GM10266 (cell line): ENCODE results near the gene PRIM2.
"Not testable (repeated sequence)": the region's sequence is repeated elsewhere in the genome, so short reads cannot be mapped to it uniquely, and the experiment has no call there.

Experiments used
- DNase-seq: peaks from one replicate; pipeline ENCODE4 v3.0.0; 2012; ENCODE audit errors: extremely low spot score
- TF ChIP-seq, protein P1 (sequence below): IDR thresholded peaks from 2 replicates; pipeline ENCODE4 v1.5.1; 2012; ENCODE audit warnings: mild to moderate bottlenecking, low read depth; ENCODE audit not compliant: control insufficient read depth, insufficient read depth; ENCODE audit errors: missing control alignments

The PRIM2 gene

DNA sequence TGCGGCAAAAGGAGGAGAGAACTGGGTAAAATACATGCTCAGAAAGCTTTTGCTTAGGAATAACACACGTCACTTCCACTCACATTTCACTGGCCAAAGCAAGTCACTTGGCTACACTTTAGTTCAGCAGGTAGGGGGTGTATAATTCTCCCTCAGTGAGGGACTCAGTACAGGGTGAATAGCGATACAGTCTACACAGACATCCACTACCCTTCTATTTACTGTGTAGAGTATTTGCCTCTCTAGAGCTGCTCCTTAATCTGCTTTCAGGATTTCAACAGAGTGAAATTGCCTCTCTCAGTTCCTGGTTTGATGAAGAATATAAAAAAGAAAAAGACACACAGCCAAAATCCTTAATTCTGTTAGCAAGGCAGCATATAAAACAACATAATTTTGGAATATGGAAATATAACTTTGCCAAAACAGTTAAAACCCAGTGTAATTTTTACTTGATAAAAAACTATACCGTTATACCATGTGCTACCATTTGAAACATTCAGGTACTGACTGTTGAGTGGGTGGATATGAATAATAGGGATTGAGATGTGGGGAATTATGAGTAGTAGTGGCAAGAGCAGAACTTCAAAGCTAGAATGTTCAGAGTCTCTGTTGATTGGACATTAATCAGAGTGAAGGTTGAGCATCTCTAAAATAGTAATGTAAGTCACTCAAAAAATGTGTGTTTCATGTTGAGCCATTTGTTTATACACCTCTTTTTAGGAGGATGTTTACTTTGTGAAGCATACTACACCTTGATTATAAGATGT is 51.7 kb downstream of the PRIM2 start:
- DNase-seq = not testable (repeated sequence)

DNA sequence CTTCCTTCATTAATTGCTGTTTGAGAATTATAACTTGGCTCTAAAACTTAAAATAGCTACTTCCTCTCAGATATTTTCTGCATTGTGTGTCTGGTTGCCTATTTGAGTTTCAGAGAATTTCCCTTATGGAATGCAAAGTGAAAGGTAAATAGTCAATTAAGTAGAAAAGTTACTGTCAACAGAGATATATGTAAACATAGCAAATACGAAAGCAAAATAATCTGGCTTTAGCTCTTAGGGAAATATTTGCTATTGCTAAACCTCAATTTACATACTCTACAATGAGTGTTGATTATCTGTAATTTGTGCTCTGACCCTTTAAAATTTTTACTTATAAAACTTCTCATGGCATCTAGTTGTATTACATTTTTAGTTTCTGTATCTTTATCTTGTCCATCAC is 54.3 kb downstream of the PRIM2 start:
- DNase-seq = not testable (repeated sequence)

DNA sequence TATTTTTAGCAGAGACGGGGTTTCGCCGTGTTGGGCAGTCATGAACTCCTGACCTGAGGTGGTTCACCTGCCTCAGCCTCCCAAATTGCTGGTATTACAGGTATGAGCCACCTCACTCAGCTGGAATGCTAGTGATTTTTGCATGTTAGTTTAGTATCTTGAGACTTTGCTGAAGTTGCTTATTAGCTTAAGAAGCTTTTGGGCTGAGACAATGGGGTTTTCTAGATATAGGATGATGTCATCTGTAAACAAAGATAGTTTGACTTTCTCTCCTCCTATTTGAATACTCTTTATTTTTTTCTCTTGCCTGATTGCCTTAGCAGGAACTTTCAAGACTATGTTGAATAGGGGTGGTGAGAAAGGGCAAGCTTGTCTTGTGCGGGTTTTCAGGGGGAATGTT is 57.3 kb downstream of the PRIM2 start:
- DNase-seq = not testable (repeated sequence)

DNA sequence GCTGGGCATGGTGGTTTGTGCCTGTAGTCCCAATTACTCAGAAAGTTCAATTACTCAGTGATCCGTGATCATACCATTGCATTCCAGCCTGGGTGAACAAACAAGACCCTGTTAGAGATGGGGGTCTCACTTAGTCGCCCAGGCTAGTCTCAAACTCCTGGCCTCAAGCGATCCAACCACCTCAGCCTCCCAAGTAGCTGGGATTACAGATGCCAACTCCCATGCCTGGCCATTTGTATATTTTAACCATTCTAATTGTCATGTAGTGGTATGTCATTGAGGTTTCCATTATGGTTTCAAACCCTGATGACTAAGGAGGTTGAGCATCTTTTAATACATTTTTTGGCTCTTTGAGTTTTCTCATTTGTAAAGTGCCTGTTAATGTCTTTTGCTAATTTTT is 58.7 kb downstream of the PRIM2 start:
- DNase-seq = not testable (repeated sequence)

DNA sequence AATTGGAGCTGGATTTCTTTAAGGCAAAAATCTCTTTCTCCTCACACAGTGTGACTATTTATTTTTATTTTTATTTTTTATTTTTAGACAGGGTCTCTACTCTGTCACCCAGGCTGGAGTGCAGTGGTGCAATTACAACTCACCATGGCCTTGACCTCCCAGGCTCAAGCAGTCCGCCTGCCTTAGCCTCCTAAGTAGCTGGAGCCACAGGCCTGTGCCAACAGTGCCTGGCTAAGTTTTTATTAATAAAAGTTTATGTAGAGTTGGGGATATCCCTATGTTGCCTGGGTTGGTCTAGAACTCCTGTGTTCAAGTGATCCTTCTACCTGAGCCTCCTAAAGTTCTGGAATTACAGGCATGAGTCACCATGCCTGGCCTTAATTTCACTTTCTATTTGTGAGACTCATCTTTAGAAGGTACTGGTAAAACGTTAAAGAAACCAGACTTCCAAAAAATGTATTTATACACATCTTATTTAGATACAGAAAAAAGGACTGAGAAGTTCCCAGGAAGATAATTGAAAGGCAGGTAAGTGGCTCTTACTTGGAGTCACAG is 71.7 kb downstream of the PRIM2 start:
- DNase-seq = not testable (repeated sequence)

DNA sequence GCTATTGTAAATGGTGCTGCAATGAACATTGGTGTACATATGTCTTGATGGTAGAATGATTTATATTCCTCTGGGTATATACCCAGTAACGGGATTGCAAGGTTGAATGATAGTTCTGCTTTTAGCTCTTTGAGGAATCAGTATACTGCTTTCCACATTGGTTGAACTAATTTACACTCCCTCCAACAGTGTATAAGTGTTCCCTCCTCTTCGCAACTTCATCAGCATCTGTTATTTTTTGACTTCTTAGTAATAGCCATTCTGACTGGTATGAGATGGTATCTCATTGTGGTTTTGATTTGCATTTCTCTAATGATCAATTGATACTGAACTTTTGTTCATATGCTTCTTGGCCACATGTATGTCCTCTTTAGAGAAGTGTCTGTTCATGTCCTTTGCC is 73.4 kb downstream of the PRIM2 start:
- DNase-seq = not testable (repeated sequence)

DNA sequence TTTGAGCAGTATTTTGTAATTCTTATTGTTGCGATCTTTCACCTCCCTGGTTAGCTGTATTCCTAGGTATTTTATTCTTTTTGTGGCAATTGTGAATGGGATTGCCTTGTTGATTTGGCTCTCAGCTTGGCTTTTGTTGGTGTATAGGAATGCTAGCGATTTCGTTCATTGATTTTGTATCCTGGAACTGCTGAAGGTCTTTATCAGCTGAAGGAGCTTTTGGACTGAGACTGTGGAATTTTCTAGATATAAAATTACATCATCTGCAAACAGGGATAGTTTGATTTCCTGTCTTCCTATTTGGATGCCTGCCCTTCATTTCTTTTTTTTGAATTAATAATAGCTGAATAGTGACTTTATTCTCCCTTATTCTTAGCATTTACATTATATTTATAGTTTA is 74.6 kb downstream of the PRIM2 start:
- not testable (repeated sequence) for DNase-seq

DNA sequence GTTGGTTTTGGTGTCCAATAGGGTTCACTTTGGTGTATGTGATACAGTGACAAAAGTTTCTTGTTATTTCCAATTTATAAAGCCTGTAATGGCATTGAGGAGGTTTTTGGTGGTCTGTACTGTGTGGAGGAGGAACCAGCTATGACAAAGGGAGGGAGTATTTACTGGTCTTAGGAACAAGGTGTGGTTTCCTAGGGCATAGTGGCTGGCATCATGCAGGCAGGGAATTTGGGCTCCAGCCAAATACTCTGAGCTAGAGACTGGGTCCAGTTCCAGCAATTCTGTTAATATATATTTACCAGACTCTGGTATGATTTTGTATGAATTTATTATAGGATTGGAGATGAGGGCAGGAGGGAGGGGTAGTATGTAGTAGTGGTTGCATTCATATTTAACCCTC is 101.9 kb downstream of the PRIM2 start:
- DNase-seq = not testable (repeated sequence)

DNA sequence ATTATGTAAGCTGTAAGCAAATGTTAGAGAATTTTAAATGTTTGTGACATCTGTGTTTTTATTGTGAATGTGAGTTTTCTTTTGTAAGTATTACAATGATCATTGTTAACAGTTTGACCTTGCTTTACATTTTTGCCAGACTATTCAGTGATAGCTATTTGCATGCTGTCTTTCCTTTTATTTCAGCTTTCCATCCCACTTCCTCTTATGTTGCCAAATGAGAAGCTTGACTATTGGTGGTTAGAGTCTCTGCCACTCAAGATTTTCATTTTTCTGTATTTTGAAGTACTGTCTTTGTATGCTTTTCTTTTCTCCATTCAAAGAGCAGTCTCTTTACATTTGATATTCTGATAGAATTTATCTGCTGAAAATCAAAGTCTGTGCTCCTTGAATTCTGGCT is 104.1 kb downstream of the PRIM2 start:
- TF ChIP-seq, protein P1, sequence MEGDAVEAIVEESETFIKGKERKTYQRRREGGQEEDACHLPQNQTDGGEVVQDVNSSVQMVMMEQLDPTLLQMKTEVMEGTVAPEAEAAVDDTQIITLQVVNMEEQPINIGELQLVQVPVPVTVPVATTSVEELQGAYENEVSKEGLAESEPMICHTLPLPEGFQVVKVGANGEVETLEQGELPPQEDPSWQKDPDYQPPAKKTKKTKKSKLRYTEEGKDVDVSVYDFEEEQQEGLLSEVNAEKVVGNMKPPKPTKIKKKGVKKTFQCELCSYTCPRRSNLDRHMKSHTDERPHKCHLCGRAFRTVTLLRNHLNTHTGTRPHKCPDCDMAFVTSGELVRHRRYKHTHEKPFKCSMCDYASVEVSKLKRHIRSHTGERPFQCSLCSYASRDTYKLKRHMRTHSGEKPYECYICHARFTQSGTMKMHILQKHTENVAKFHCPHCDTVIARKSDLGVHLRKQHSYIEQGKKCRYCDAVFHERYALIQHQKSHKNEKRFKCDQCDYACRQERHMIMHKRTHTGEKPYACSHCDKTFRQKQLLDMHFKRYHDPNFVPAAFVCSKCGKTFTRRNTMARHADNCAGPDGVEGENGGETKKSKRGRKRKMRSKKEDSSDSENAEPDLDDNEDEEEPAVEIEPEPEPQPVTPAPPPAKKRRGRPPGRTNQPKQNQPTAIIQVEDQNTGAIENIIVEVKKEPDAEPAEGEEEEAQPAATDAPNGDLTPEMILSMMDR = no peak
- no peak for DNase-seq

DNA sequence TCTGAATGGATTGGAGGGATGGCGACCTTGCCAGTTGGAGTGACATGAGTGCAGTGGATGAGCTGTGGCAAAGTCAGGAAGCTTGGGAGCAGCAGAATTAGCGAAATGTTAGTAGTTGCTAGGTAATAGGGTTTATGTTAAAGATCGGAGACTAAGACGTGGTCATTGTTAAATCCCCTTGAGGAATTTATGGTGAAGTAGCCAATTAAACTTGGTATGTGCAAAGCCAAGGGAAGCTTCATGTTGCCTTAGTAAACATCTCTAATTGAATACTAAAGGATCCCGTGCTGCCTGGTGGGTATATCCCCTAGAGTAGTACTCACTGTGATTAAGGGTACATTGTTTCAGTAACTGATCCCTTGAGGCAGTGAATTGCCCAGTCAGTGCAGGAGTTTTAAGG is 106.0 kb downstream of the PRIM2 start:
- TF ChIP-seq, protein P1 = no peak
- DNase-seq = no peak

DNA sequence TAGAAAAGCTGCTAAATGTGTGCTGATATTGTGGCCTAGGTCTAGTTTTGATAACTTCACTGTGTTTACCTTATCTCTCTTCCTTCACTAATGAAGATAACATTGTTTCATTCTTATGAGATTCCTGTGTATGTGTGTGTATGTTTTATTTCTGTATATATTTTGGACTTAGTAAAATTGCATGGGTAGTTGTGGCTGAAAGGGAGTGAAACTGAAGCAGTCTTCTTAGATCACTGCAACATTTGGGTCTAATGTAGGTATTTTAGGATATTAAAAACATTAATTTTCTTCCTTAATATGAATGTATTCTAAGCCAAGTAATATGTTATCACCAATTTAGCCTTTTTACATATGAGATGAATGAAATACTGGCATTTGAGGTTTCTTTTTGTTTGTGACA is 114.3 kb downstream of the PRIM2 start:
- DNase-seq = not testable (repeated sequence)

DNA sequence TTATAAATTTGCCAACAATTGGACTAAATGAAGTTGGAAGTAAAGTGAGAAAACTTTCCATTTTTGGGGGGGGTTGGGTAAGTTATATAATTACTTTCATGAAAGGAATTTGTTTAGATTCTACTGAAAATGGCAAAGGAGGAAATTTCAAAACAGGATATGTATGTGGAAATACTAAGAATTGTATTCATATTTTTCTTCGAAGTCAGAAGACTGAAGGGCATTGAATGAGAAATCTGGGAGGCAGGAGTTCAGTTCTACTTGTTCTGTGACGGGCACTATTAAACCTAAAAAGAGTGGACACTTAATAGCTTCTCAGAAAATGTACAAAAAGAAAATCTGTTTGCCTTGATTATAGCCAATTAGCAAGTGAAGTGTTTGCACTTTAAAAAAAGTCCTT is 114.7 kb downstream of the PRIM2 start:
- TF ChIP-seq, protein P1 = no peak
- DNase-seq = no peak
